B cell (primary cell): ENCODE measurements around the gene OR6J1. TPM values are rescaled to one million over a fixed set of nuclear protein-coding genes. Genes with fewer than 3 reads are reported as not detected.
"Not testable (repeated sequence)": the region's sequence is repeated elsewhere in the genome, so short reads cannot be mapped to it uniquely, and the experiment has no call there.

ENCODE experiments used
- ATAC-seq: fragments of 200-7000 bp; cut with Tn5 transposase; one replicate; pipeline ENCODE4 v1.10.0; 2021; ENCODE audit warnings: low read depth, mild to moderate bottlenecking, moderate number of reproducible peaks, moderate library complexity
- CTCF ChIA-PET: fragments of 350-600 bp; sonication (Branson Sonifier 250); formaldehyde crosslinking; loops from one replicate; lab custom pipeline; 2021; ENCODE audit warnings: antibody characterized with exemption, inconsistent platforms; lab: Charles Lee
- POLR2A ChIA-PET: fragments of 350-600 bp; sonication (Branson Sonifier 250); formaldehyde crosslinking; loops from one replicate; lab custom pipeline; 2021; ENCODE audit warnings: antibody characterized with exemption; lab: Charles Lee
- DNase-seq: peaks from one replicate; pipeline ENCODE4 v3.0.0; 2013
- H2AFZ ChIP-seq: 2 replicates; pipeline ENCODE4 v1.6.1; 2012; ENCODE audit warnings: mild to moderate bottlenecking, low read depth, low read length; ENCODE audit not compliant: insufficient read depth, poor library complexity, severe bottlenecking
- H3K27ac ChIP-seq, 2 donors: 1 replicate in 1 of 2; 2 replicates in 1 of 2; pipeline ENCODE4 v1.5.1; 2012 to 2013; ENCODE audit warnings: low read length in 2 of 2, mild to moderate bottlenecking in 2 of 2, moderate library complexity in 1 of 2
- H3K27me3 ChIP-seq, 4 experiments: fragments of 200-600 bp in 1 of 4; sonication (generic) in 1 of 4; replicated peaks in 1 of 4; 1 replicate in 2 of 4; 2 replicates in 2 of 4; pipeline versions ENCODE4 v1.6.1 to v1.7.0; 2013 to 2016; ENCODE audit warnings: low read length in 3 of 4, mild to moderate bottlenecking in 2 of 4, mixed read lengths in 1 of 4, moderate library complexity in 1 of 4; ENCODE audit not compliant: insufficient read depth in 4 of 4, control insufficient read depth in 3 of 4; ENCODE audit errors: control extremely low read depth in 1 of 4
- H3K36me3 ChIP-seq, 2 experiments: replicated peaks in 1 of 2; 1 replicate in 1 of 2; 2 replicates in 1 of 2; pipeline versions ENCODE4 v1.6.1 to v1.7.1; 2013; ENCODE audit warnings: low read length in 1 of 2; ENCODE audit not compliant: insufficient read depth in 2 of 2, control insufficient read depth in 1 of 2; ENCODE audit errors: control extremely low read depth in 1 of 2, extremely low read depth in 1 of 2
- H3K4me1 ChIP-seq, 2 donors: fragments of 200-600 bp in 1 of 2; sonication (generic) in 1 of 2; 1 replicate in 1 of 2; 2 replicates in 1 of 2; pipeline versions ENCODE4 v1.5.1 to v1.6.1; 2013 to 2017; ENCODE audit warnings: low read length in 2 of 2; ENCODE audit not compliant: control insufficient read depth in 2 of 2, insufficient read depth in 2 of 2
- H3K4me2 ChIP-seq: replicated peaks from 2 replicates; pipeline ENCODE3; 2012; ENCODE audit warnings: mild to moderate bottlenecking, low read depth, low read length; ENCODE audit not compliant: poor library complexity, severe bottlenecking
- H3K4me3 ChIP-seq, 5 experiments: fragments of 200-600 bp in 1 of 5; sonication (generic) in 1 of 5; 1 replicate in 3 of 5; 2 replicates in 2 of 5; pipeline versions ENCODE4 v1.5.1 to v1.7.0; 2011 to 2016; ENCODE audit warnings: low read length in 4 of 5, mild to moderate bottlenecking in 4 of 5, low read depth in 2 of 5, control low read depth in 1 of 5, moderate library complexity in 1 of 5; ENCODE audit not compliant: insufficient read depth in 1 of 5; ENCODE audit errors: control extremely low read depth in 1 of 5, extremely low read depth in 1 of 5
- H3K79me2 ChIP-seq: fragments of 200-600 bp; sonication (generic); one replicate; pipeline ENCODE4 v1.6.0; 2016; ENCODE audit warnings: low read length; ENCODE audit not compliant: control insufficient read depth, insufficient read depth
- H3K9ac ChIP-seq: fragments of 200-600 bp; sonication (generic); 2 replicates; pipeline ENCODE4 v1.6.1; 2017; ENCODE audit warnings: mild to moderate bottlenecking, low read length, moderate library complexity
- H3K9me3 ChIP-seq, 3 donors: one replicate each; pipeline versions ENCODE4 v1.6.1 to v1.7.1; 2013; ENCODE audit warnings: low read length in 2 of 3; ENCODE audit not compliant: control insufficient read depth in 2 of 3, insufficient read depth in 1 of 3; ENCODE audit errors: control extremely low read depth in 1 of 3
- H4K20me1 ChIP-seq: 2 replicates; pipeline ENCODE4 v1.6.0; 2012; ENCODE audit warnings: mild to moderate bottlenecking, low read length; ENCODE audit not compliant: insufficient read depth, control insufficient read depth, poor library complexity, severe bottlenecking
- H3K27ac Mint-ChIP-seq: one replicate; pipeline ENCODE4 v1.8.0; 2021; ENCODE audit warnings: mixed read lengths
- H3K27me3 Mint-ChIP-seq: one replicate; pipeline ENCODE4 v1.8.0; 2021; ENCODE audit warnings: mixed read lengths
- H3K4me1 Mint-ChIP-seq: one replicate; pipeline ENCODE4 v1.8.0; 2021; ENCODE audit warnings: mixed read lengths
- H3K4me3 Mint-ChIP-seq: one replicate; pipeline ENCODE4 v1.8.0; 2021; ENCODE audit warnings: mixed read lengths
- H3K9me3 Mint-ChIP-seq: one replicate; pipeline ENCODE4 v1.8.0; 2022; ENCODE audit warnings: mixed read lengths; ENCODE audit not compliant: insufficient read depth
- EZH2 ChIP-seq: IDR thresholded peaks from 2 replicates; pipeline ENCODE4 v1.6.1; 2012; ENCODE audit warnings: borderline replicate concordance, low read depth, mild to moderate bottlenecking, moderate library complexity, low read length; ENCODE audit not compliant: insufficient read depth, poor library complexity, severe bottlenecking
- whole genome bisulfite sequencing: methylation state at CpG from one replicate; pipeline ENCODE4 v1.1.5; 2013; ENCODE audit warnings: missing lambda C conversion rate; ENCODE audit not compliant: insufficient coverage; 5-methylcytosine and 5-hydroxymethylcytosine counted together
- intact Hi-C: fragments of 100-400 bp; cut with micrococcal nuclease; formaldehyde crosslinking; loops from one replicate; pipeline ENCODE4 v1.10.0; 2022
- polyA plus RNA-seq: library from polyadenylated mRNA; depleted of rRNA; stranded (reverse); fragments of >200 nt; gene quantifications from 2 replicates; pipeline ENCODE4 v1.2.3, GENCODE V29; 2012
- total RNA-seq, 2 donors: library from RNA; stranded (reverse); fragments of 120-200 nt in 1 of 2; gene quantifications; 1 replicate in 1 of 2; 2 replicates in 1 of 2; pipeline versions ENCODE4 v1.2.3 to v1.2.4, GENCODE V29; 2013 to 2022
- TF ChIP-seq, protein P1 (sequence below): fragments of 200-600 bp; IDR thresholded peaks from one replicate; pipeline ENCODE4 v1.8.0; 2022; ENCODE audit warnings: antibody characterized with exemption, mild to moderate bottlenecking

Gene OR6J1
- total and polyA plus RNA-seq, 2 donors (not counting 1 experiment from before 2014, with no cell fraction given), result not detected

- no peak overlapping the region for H3K4me2 ChIP-seq
- no peaks in the 10 kb centered on the region for H3K4me1 Mint-ChIP-seq
- H3K9me3 ChIP-seq, result peaks cover 0 to 4% (median 0%) of the 10 kb centered on the region in 3 donors
- peaks cover 0 to 13% (median 5%) of the 10 kb centered on the region in 4 experiments for H3K27me3 ChIP-seq
- H3K4me1 ChIP-seq, result no peaks in the 10 kb centered on the region
- H3K79me2 ChIP-seq, result no peaks in the 10 kb centered on the region
- H3K27ac Mint-ChIP-seq, result no peak overlapping the region
- no peak overlapping the region for H3K27ac ChIP-seq
- DNase-seq, result no peak
- ChIA-PET POLR2A (no interaction called here), CTCF (no interaction called here)
- WGBS, result no CpG with 5 or more reads among the region's 2 CpGs
- intact Hi-C loops, result no loop called here
- no peaks in the 10 kb centered on the region for H3K9me3 Mint-ChIP-seq
- ATAC-seq, result no peak
- H3K9ac ChIP-seq, result no peak overlapping the region
- no peak for TF ChIP-seq EZH2
- TF ChIP-seq, protein P1, sequence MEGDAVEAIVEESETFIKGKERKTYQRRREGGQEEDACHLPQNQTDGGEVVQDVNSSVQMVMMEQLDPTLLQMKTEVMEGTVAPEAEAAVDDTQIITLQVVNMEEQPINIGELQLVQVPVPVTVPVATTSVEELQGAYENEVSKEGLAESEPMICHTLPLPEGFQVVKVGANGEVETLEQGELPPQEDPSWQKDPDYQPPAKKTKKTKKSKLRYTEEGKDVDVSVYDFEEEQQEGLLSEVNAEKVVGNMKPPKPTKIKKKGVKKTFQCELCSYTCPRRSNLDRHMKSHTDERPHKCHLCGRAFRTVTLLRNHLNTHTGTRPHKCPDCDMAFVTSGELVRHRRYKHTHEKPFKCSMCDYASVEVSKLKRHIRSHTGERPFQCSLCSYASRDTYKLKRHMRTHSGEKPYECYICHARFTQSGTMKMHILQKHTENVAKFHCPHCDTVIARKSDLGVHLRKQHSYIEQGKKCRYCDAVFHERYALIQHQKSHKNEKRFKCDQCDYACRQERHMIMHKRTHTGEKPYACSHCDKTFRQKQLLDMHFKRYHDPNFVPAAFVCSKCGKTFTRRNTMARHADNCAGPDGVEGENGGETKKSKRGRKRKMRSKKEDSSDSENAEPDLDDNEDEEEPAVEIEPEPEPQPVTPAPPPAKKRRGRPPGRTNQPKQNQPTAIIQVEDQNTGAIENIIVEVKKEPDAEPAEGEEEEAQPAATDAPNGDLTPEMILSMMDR, result no peak
- H3K4me3 Mint-ChIP-seq, result no peak overlapping the region
- H3K4me3 ChIP-seq, result no peak overlapping the region
- H3K36me3 ChIP-seq, result no peaks in the 10 kb centered on the region
- no peak overlapping the region for H2AFZ ChIP-seq
- peaks cover 33% of the 10 kb centered on the region for H3K27me3 Mint-ChIP-seq
- no peaks in the 10 kb centered on the region for H4K20me1 ChIP-seq
Observed at GRCh38 chr14:22678221-22678620, 34.1 kb upstream of the OR6J1 start.

DNA sequence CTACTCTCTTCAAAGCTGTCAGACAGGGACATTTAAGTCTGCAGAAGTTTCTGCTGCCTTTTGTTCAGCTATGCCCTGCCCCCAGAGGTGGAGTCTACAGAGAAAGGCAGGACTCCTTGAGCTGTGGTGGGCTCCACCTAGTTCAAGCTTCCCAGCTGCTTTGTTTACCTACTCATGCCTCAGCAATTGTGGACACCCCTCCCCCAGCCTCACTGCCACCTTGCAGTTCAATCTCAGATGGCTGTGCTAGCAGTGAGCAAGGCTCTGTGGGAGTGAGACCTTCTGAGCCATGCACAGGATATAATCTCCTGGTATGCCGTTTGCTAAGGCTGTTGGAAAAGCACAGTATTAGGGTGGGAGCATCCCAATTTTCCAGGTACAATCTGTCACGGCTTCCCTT, 33.4 kb upstream of the OR6J1 start:
- H3K4me2 ChIP-seq, H3K4me1 ChIP-seq, CTCF ChIA-PET, H3K27ac ChIP-seq, H3K36me3 ChIP-seq, H3K79me2 ChIP-seq, H2AFZ ChIP-seq, DNase-seq, H3K4me3 Mint-ChIP-seq, H3K4me3 ChIP-seq, H3K27ac Mint-ChIP-seq, POLR2A ChIA-PET, ATAC-seq, intact Hi-C loops, H3K9me3 Mint-ChIP-seq, H3K9ac ChIP-seq, H3K4me1 Mint-ChIP-seq, H3K9me3 ChIP-seq, H4K20me1 ChIP-seq: not testable (repeated sequence)
- peaks cover 27% of the 10 kb centered on the region for H3K27me3 Mint-ChIP-seq
- WGBS, result 90% methylated on average over 2 of the region's 2 CpGs
- peaks cover 0 to 13% (median 5%) of the 10 kb centered on the region in 4 experiments for H3K27me3 ChIP-seq
